HepG2 (cell line): ENCODE measurements around the gene CAMTA1. TPM values are rescaled to one million over a fixed set of nuclear protein-coding genes. Genes with fewer than 3 reads are reported as not detected.

Experiments
- ATAC-seq: fragments of 200-7000 bp; cut with Tn5 transposase; 3 replicates; pipeline ENCODE4 v1.9.1; 2020; ENCODE audit warnings: mild to moderate bottlenecking, moderate library complexity
- BruUV-seq: library from RNA; stranded (reverse); fragments of 400-500 nt; replicated peaks from 2 replicates; lab custom pipeline; 2021; lab: Mats Ljungman, UMichigan
- CTCF ChIA-PET: fragments of 300-600 bp; formaldehyde crosslinking; extraction: SDS; loops from one replicate; lab custom pipeline; 2021; ENCODE audit warnings: low total read pairs, inconsistent platforms, low intra/inter-chr PET ratio; lab: Yijun Ruan, JAX
- POLR2A ChIA-PET: fragments of 350-600 bp; sonication (Branson Sonifier 250); formaldehyde crosslinking; loops from one replicate; lab custom pipeline; 2020; ENCODE audit warnings: antibody characterized with exemption, inconsistent platforms; lab: Yijun Ruan, JAX
- DNase-seq: peaks from one replicate; pipeline ENCODE4 v3.0.0-alpha.2; 2015; ENCODE audit warnings: low spot score
- FAIRE-seq: peaks from 3 replicates; lab custom pipeline; 2011; peaks lifted over from hg19 to GRCh38; lab: Jason Lieb, UNC
- H2AFZ ChIP-seq: one replicate; pipeline ENCODE4 v1.6.1; 2011; ENCODE audit warnings: low read length, inconsistent platforms
- H3K27ac ChIP-seq: fragments of 300-600 bp; 3 replicates; pipeline ENCODE4 v1.8.0; 2011; ENCODE audit warnings: mixed run types, mild to moderate bottlenecking, mixed read lengths, low read length, inconsistent platforms; ENCODE audit not compliant: insufficient read depth; ENCODE audit errors: extremely low read length
- H3K27me3 ChIP-seq, 2 experiments: fragments of 200-600 bp in 1 of 2; 2 replicates in 1 of 2; 3 replicates in 1 of 2; pipeline versions ENCODE4 v1.6.0 to v1.8.0; 2011; ENCODE audit warnings: low read length in 2 of 2, mild to moderate bottlenecking in 2 of 2, moderate library complexity in 2 of 2, inconsistent platforms in 1 of 2; ENCODE audit not compliant: insufficient read depth in 2 of 2, control insufficient read depth in 1 of 2
- H3K36me3 ChIP-seq, 2 experiments: fragments of 200-600 bp in 1 of 2; replicated peaks in 1 of 2; 2 replicates in 1 of 2; 3 replicates in 1 of 2; pipeline versions ENCODE4 v1.5.1 to v1.8.0; 2011; ENCODE audit warnings: low read length in 2 of 2, inconsistent platforms in 1 of 2; ENCODE audit not compliant: insufficient read depth in 2 of 2, control insufficient read depth in 1 of 2
- H3K4me1 ChIP-seq: 2 replicates; pipeline ENCODE4 v1.5.1; 2012; ENCODE audit warnings: low read length, inconsistent platforms; ENCODE audit not compliant: insufficient read depth
- H3K4me2 ChIP-seq: 2 replicates; pipeline ENCODE4 v1.6.0; 2011; ENCODE audit warnings: low read depth, low read length, inconsistent platforms
- H3K4me3 ChIP-seq, 3 experiments: fragments of 200-600 bp in 1 of 3; sonication (generic), shearing (Covaris generic) in 1 of 3; replicated peaks in 1 of 3; 2 replicates each; pipeline ENCODE4 v1.5.1; 2011 to 2016; ENCODE audit warnings: low read length in 3 of 3, inconsistent platforms in 2 of 3, low read depth in 2 of 3, mild to moderate bottlenecking in 2 of 3, control low read depth in 1 of 3, mixed read lengths in 1 of 3; ENCODE audit not compliant: insufficient read depth in 1 of 3
- H3K79me2 ChIP-seq: one replicate; pipeline ENCODE4 v1.6.1; 2011; ENCODE audit warnings: low read length, inconsistent platforms; ENCODE audit not compliant: insufficient read depth
- H3K9ac ChIP-seq: 2 replicates; pipeline ENCODE4 v1.6.0; 2011; ENCODE audit warnings: mild to moderate bottlenecking, low read depth, low read length, inconsistent platforms; ENCODE audit not compliant: insufficient read depth
- H3K9me3 ChIP-seq: 2 replicates; pipeline ENCODE4 v1.5.1; 2012; ENCODE audit warnings: mild to moderate bottlenecking, low read length
- H4K20me1 ChIP-seq: 2 replicates; pipeline ENCODE4 v1.6.0; 2011; ENCODE audit warnings: inconsistent platforms, mild to moderate bottlenecking, low read length, moderate library complexity; ENCODE audit not compliant: insufficient read depth
- MEIS1 ChIP-seq: sonication (generic); formaldehyde crosslinking; IDR thresholded peaks from 2 replicates; pipeline ENCODE4 v1.9.0; 2021; ENCODE audit warnings: mild to moderate bottlenecking, missing genetic modification reagents, moderate library complexity, borderline replicate concordance
- NFIC ChIP-seq: IDR thresholded peaks from 2 replicates; pipeline ENCODE4 v1.6.1; 2012; ENCODE audit warnings: mild to moderate bottlenecking, low read length, inconsistent platforms
- PPARG ChIP-seq: conservative IDR thresholded peaks from 2 replicates; pipeline ENCODE4 v1.6.1; 2016; ENCODE audit warnings: missing biosample characterization, missing genetic modification reagents
- SIN3A ChIP-seq: IDR thresholded peaks from 2 replicates; pipeline ENCODE4 v1.6.1; 2011; ENCODE audit warnings: low read depth, mild to moderate bottlenecking, control low read depth, low read length, borderline replicate concordance
- SPEN ChIP-seq: sonication (generic); formaldehyde crosslinking; IDR thresholded peaks from 2 replicates; pipeline ENCODE4 v1.5.1; 2020; ENCODE audit warnings: low read depth, mild to moderate bottlenecking, missing genetic modification reagents
- STAT5B ChIP-seq: sonication (generic); formaldehyde crosslinking; IDR thresholded peaks from 2 replicates; pipeline ENCODE4 v1.4.0; 2020; ENCODE audit warnings: missing genetic modification reagents
- U2AF2 ChIP-seq: fragments of 200-400 bp; formaldehyde crosslinking; IDR thresholded peaks from 2 replicates; pipeline ENCODE4 v1.6.1; 2017; ENCODE audit warnings: low read depth, mild to moderate bottlenecking, low read length
- ZBTB26 ChIP-seq: IDR thresholded peaks from 2 replicates; pipeline ENCODE4 v1.6.1; 2016; ENCODE audit warnings: missing compliant biosample characterization, missing genetic modification reagents, borderline replicate concordance
- ZBTB38 ChIP-seq: sonication (generic); formaldehyde crosslinking; IDR thresholded peaks from 2 replicates; pipeline ENCODE4 v1.5.1; 2020; ENCODE audit warnings: mild to moderate bottlenecking, missing genetic modification reagents
- ZNF280B ChIP-seq: sonication (generic); formaldehyde crosslinking; IDR thresholded peaks from 2 replicates; pipeline ENCODE4 v1.5.0; 2020; ENCODE audit warnings: missing genetic modification reagents, mild to moderate bottlenecking, borderline replicate concordance
- ZNF407 ChIP-seq: sonication (generic); formaldehyde crosslinking; IDR thresholded peaks from one replicate; pipeline ENCODE4 v1.5.1; 2020; ENCODE audit warnings: mild to moderate bottlenecking, missing genetic modification reagents; ENCODE audit errors: not compliant biosample characterization
- ZNF644 ChIP-seq: IDR thresholded peaks from 2 replicates; pipeline ENCODE4 v1.6.1; 2016; ENCODE audit warnings: low read depth
- WGBS: methylation state at CpG from one replicate; pipeline ENCODE4 v1.1.6; 2017; ENCODE audit warnings: low lambda C conversion rate; 5-methylcytosine and 5-hydroxymethylcytosine counted together
- in situ Hi-C: cut with HindIII; loops from 2 replicates; pipeline ENCODE4 v1.10.0; 2017; ENCODE audit warnings: low pct_unique_long_range_greater_than_20kb; ENCODE audit not compliant: extremely low pct_ligation_motif_present
- intact Hi-C: fragments of 100-400 bp; cut with micrococcal nuclease; formaldehyde crosslinking; loops from one replicate; pipeline ENCODE4 v1.10.0; 2022; ENCODE audit not compliant: unreplicated experiment
- polyA plus RNA-seq, 8 experiments: library from polyadenylated mRNA; depleted of rRNA in 3 of 8; stranded (reverse) in 7 of 8; unstranded in 1 of 8; fragments of >200 nt; fragmentation: Illumina TruSeq in 4 of 8; extraction: Trizol in 4 of 8; gene quantifications; 2 replicates each; pipeline versions ENCODE4 v1.2.1 to v1.2.3, GENCODE V29; 2011 to 2016; ENCODE audit warnings: low read depth in 4 of 8, missing spikeins in 1 of 8, mixed read lengths in 1 of 8; ENCODE audit not compliant: insufficient read depth in 1 of 8
- total RNA-seq, 5 experiments: library from RNA; depleted of rRNA; stranded (reverse); fragments of >200 nt; fragmentation: Illumina TruSeq; extraction: Trizol; gene quantifications; 2 replicates each; pipeline ENCODE4 v1.2.3, GENCODE V29; 2016; ENCODE audit warnings: low read depth in 1 of 5

Gene CAMTA1
- total and polyA plus RNA-seq, 2 of the 13 experiments (the other 11 are each of a cell fraction or from before 2014, with no cell fraction given): 25.0 to 36.4 TPM

GRCh38 chr1:7109901-7110300 is 324.6 kb downstream of the CAMTA1 start (continued):
- no peak for TF ChIP-seq ZNF407 (CRISPR knock-in tag)

- Histone ChIP-seq H3K4me1 (no peaks in the 10 kb centered on the region), H3K4me3 (no peak overlapping the region), H3K27ac (no peak overlapping the region), H4K20me1 (no peaks in the 10 kb centered on the region), H3K36me3 (no peaks in the 10 kb centered on the region), H3K9me3 (no peaks in the 10 kb centered on the region), H3K27me3 (peaks cover 0 to 15% of the 10 kb centered on the region in 2 experiments; a peak in 1 of 5 replicates), H3K4me2 (no peak overlapping the region), H2AFZ (no peak overlapping the region), H3K79me2 (no peaks in the 10 kb centered on the region), H3K9ac (no peak overlapping the region)
- ChIA-PET POLR2A (no interaction called here), CTCF (no interaction called here)
- BruUV-seq: no TSS peak
- in situ Hi-C loops (no loop called here), intact Hi-C loops (no loop called here)
- FAIRE-seq (no peak), DNase-seq (no peak), ATAC-seq (no peak)
- WGBS: 0% methylated on average over 8 of the region's 8 CpGs
- TF ChIP-seq STAT5B (CRISPR knock-in tag) (no peak), ZBTB26 (no peak), SIN3A (no peak), SPEN (CRISPR knock-in tag) (no peak), PPARG (CRISPR knock-in tag) (no peak), MEIS1 (no peak), ZNF644 (CRISPR knock-in tag) (no peak), U2AF2 (no peak), ZBTB38 (CRISPR knock-in tag) (no peak), ZNF280B (CRISPR knock-in tag) (no peak), NFIC (no peak)
Observed at GRCh38 chr1:7110321-7110720, 325.1 kb downstream of the CAMTA1 start.
